A549 (cell line): ENCODE measurements around the gene C6orf132. TPM values are rescaled to one million over a fixed set of nuclear protein-coding genes. Genes with fewer than 3 reads are reported as not detected.

Experiments used
- ATAC-seq, 2 experiments: fragments of 200-7000 bp in 1 of 2; fragments of >200 bp in 1 of 2; cut with Nextera tagmentation in 1 of 2; cut with Tn5 transposase in 1 of 2; 3 replicates each; pipeline versions ENCODE4 v1.8.0 to v1.9.1; 2018 to 2020; ENCODE audit warnings: mild to moderate bottlenecking in 1 of 2, moderate library complexity in 1 of 2
- CTCF ChIA-PET: fragments of 300-600 bp; sonication (Branson Sonifier 250); formaldehyde crosslinking; extraction: SDS; loops from one replicate; lab custom pipeline; 2021; ENCODE audit warnings: antibody characterized with exemption, inconsistent platforms; lab: Yijun Ruan, JAX
- POLR2A ChIA-PET: fragments of 350-600 bp; formaldehyde crosslinking; extraction: SDS; loops from one replicate; lab custom pipeline; 2021; ENCODE audit warnings: antibody characterized with exemption, inconsistent platforms; lab: Yijun Ruan, JAX
- DNase-seq, 2 experiments: peaks; one replicate each; pipeline versions ENCODE4 v3.0.0 to v3.0.0-alpha.2; 2011 to 2016; ENCODE audit warnings: low read depth in 1 of 2, low spot score in 1 of 2
- FAIRE-seq: peaks from 2 replicates; lab custom pipeline; 2011; peaks lifted over from hg19 to GRCh38; lab: Jason Lieb, UNC
- H3K27ac ChIP-seq, 2 experiments: fragments of >200 bp; sonication (Bioruptor Twin); formaldehyde crosslinking; 3 replicates each; pipeline ENCODE4 v1.5.1; 2016 to 2017
- H3K4me1 ChIP-seq: fragments of >200 bp; sonication (Bioruptor Twin); formaldehyde crosslinking; 3 replicates; pipeline ENCODE4 v1.6.1; 2016
- H3K4me2 ChIP-seq: fragments of >200 bp; sonication (Bioruptor Twin); formaldehyde crosslinking; 3 replicates; pipeline ENCODE4 v1.6.1; 2016
- H3K4me3 ChIP-seq: fragments of >200 bp; sonication (Bioruptor Twin); formaldehyde crosslinking; 3 replicates; pipeline ENCODE4 v1.5.1; 2016
- H3K9me3 ChIP-seq: fragments of >200 bp; sonication (Bioruptor Twin); formaldehyde crosslinking; 3 replicates; pipeline ENCODE4 v1.6.1; 2016
- ATOH8 ChIP-seq: fragments of 250-450 bp; sonication (Bioruptor Pico); IDR thresholded peaks from 2 replicates; pipeline ENCODE4 v1.5.0; 2020; ENCODE audit warnings: low read depth, mild to moderate bottlenecking, moderate library complexity
- BCL3 ChIP-seq: fragments of >200 bp; sonication (Bioruptor Twin); formaldehyde crosslinking; IDR thresholded peaks from 3 replicates; pipeline ENCODE4 v1.6.1; 2016
- BHLHE40 ChIP-seq: IDR thresholded peaks from 2 replicates; pipeline ENCODE4 v1.6.1; 2012; ENCODE audit warnings: low read depth, low read length, inconsistent platforms
- CBX2 ChIP-seq: fragments of 200-600 bp; sonication (generic); IDR thresholded peaks from 2 replicates; pipeline ENCODE4 v1.6.1; 2016; ENCODE audit warnings: low read depth, mild to moderate bottlenecking, borderline replicate concordance
- CHD4 ChIP-seq: fragments of 200-600 bp; sonication (generic); IDR thresholded peaks from 2 replicates; pipeline ENCODE4 v1.6.1; 2016; ENCODE audit warnings: antibody characterized with exemption, mild to moderate bottlenecking, borderline replicate concordance
- EHMT2 ChIP-seq: fragments of 200-600 bp; sonication (generic); IDR thresholded peaks from 2 replicates; pipeline ENCODE4 v1.6.1; 2016; ENCODE audit warnings: antibody characterized with exemption, low read depth, mild to moderate bottlenecking, moderate library complexity
- ELK1 ChIP-seq: fragments of 150-350 bp; IDR thresholded peaks from 2 replicates; pipeline ENCODE4 v1.6.1; 2014; ENCODE audit warnings: low read depth, mild to moderate bottlenecking, low read length
- ESRRA ChIP-seq: fragments of 150-350 bp; IDR thresholded peaks from 2 replicates; pipeline ENCODE4 v1.6.1; 2014; ENCODE audit warnings: mild to moderate bottlenecking, low read length, borderline replicate concordance
- FOXS1 ChIP-seq: fragments of 250-450 bp; sonication (Bioruptor Pico); IDR thresholded peaks from 2 replicates; pipeline ENCODE4 v1.5.0; 2020; ENCODE audit warnings: mild to moderate bottlenecking, moderate library complexity
- HDAC2 ChIP-seq: fragments of 200-600 bp; sonication (generic); IDR thresholded peaks from 2 replicates; pipeline ENCODE4 v1.6.1; 2016
- HMGXB4 ChIP-seq: fragments of 250-450 bp; sonication (Bioruptor Pico); IDR thresholded peaks from 2 replicates; pipeline ENCODE4 v1.5.0; 2021; ENCODE audit warnings: mild to moderate bottlenecking, moderate library complexity, borderline replicate concordance
- HOXB5 ChIP-seq: fragments of 250-450 bp; sonication (Bioruptor Pico); IDR thresholded peaks from 2 replicates; pipeline ENCODE4 v1.5.0; 2020; ENCODE audit warnings: mild to moderate bottlenecking, moderate library complexity
- MAX ChIP-seq: IDR thresholded peaks from 2 replicates; pipeline ENCODE4 v1.6.1; 2012
- NR3C1 ChIP-seq: fragments of >200 bp; sonication (Bioruptor Twin); formaldehyde crosslinking; IDR thresholded peaks from 3 replicates; pipeline ENCODE4 v1.6.1; 2017
- POLR2AphosphoS2 ChIP-seq: conservative IDR thresholded peaks from 2 replicates; pipeline ENCODE4 v1.6.1; 2012; ENCODE audit warnings: low read length, improper control_type of control experiment, inconsistent platforms
- RCOR1 ChIP-seq: fragments of 150-350 bp; IDR thresholded peaks from 2 replicates; pipeline ENCODE4 v1.6.1; 2014; ENCODE audit warnings: antibody characterized with exemption, low read length, low read depth
- RFX5 ChIP-seq: fragments of 450-650 bp; IDR thresholded peaks from 2 replicates; pipeline ENCODE4 v1.7.1; 2014; ENCODE audit warnings: antibody characterized with exemption, mild to moderate bottlenecking, moderate library complexity
- RNF2 ChIP-seq: fragments of 200-600 bp; sonication (generic); IDR thresholded peaks from 2 replicates; pipeline ENCODE4 v1.6.1; 2016; ENCODE audit warnings: low read depth, mild to moderate bottlenecking, antibody characterized with exemption, moderate library complexity, borderline replicate concordance
- SREBF2 ChIP-seq: fragments of 450-650 bp; IDR thresholded peaks from 2 replicates; pipeline ENCODE4 v1.6.1; 2014; ENCODE audit warnings: mild to moderate bottlenecking, moderate library complexity
- TFCP2L1 ChIP-seq: fragments of 250-450 bp; sonication (Bioruptor Pico); IDR thresholded peaks from 2 replicates; pipeline ENCODE4 v1.5.0; 2021; ENCODE audit warnings: mild to moderate bottlenecking
- USF2 ChIP-seq: fragments of 450-650 bp; IDR thresholded peaks from 2 replicates; pipeline ENCODE4 v1.6.1; 2014; ENCODE audit warnings: antibody characterized with exemption
- ZC3H11A ChIP-seq: fragments of 450-650 bp; IDR thresholded peaks from 2 replicates; pipeline ENCODE4 v1.6.1; 2014; ENCODE audit warnings: antibody characterized with exemption, mild to moderate bottlenecking
- ZFP36 ChIP-seq: fragments of 450-650 bp; IDR thresholded peaks from 2 replicates; pipeline ENCODE4 v1.6.1; 2014; ENCODE audit warnings: borderline replicate concordance; ENCODE audit not compliant: partially characterized antibody
- WGBS: methylation state at CpG from one replicate; pipeline ENCODE4 v1.1.6; 2017; ENCODE audit errors: missing lambda C conversion rate; 5-methylcytosine and 5-hydroxymethylcytosine counted together
- polyA minus RNA-seq: library from RNA; depleted of rRNA, polyadenylated mRNA; stranded (reverse); fragments of >200 nt; gene quantifications from 2 replicates; pipeline ENCODE4 v1.2.3, GENCODE V29; 2011; rRNA and poly(A)+ RNA removed
- polyA plus RNA-seq, 4 experiments: library from polyadenylated mRNA; depleted of rRNA in 3 of 4; stranded (reverse); fragments of >200 nt; fragmentation: RNase III in 1 of 4; extraction: RNeasy Plus Mini Kit Qiagen cat#74134 plus additional on column Dnase treatment in 1 of 4; gene quantifications; 2 replicates in 3 of 4; 3 replicates in 1 of 4; pipeline ENCODE4 v1.2.3, GENCODE V29; 2011 to 2017

The C6orf132 gene
- 0.44 and 0.66 TPM in 2 replicates for polyA plus RNA-seq (2011; rRNA removed)
- polyA plus RNA-seq (2012; cell fraction: cytosol; rRNA removed) = 0.71 and 1.1 TPM in 2 replicates
- 0.40 and 0.69 TPM in 2 replicates for polyA plus RNA-seq (2012; cell fraction: nucleus; rRNA removed)
- 0.58 to 1.1 TPM (median 0.96 TPM) in 3 replicates for polyA plus RNA-seq (2017; fragmentation: RNase III; extraction: RNeasy Plus Mini Kit Qiagen cat#74134 plus additional on column Dnase treatment)
- polyA minus RNA-seq = 1.1 and 1.3 TPM in 2 replicates

- Histone ChIP-seq H3K4me1 (peaks cover 48% of the 10 kb centered on the region), H3K27ac (peak within 1 kb of the TSS; percentile 75 to 91), H3K4me3 (peak within 1 kb of the TSS; percentile 52), H3K4me2 (peak within 1 kb of the TSS; percentile 56), H3K9me3 (no peaks in the 10 kb centered on the region)
- 67% methylated on average over 16 of the region's 60 CpGs for WGBS
- POLR2A ChIA-PET = no interaction called here
- TF ChIP-seq USF2 (no peak), MAX (no peak), BCL3 (no peak), ZFP36 (no peak), RNF2 (no peak), FOXS1 (CRISPR knock-in tag) (no peak), CHD4 (no peak)
- FAIRE-seq = no peak
- ATAC-seq = peak; percentile 63 to 70
- no peak for DNase-seq
- CTCF ChIA-PET = interaction anchor here (0.7 to 1.1 kb wide), 3 partner anchors 11 to 124 kb away, joined by 3 read pairs; no protein-coding TSS in a partner anchor
These were observed at the start of gene C6orf132 for GRCh38 chr6:42142118-42142835. Gene C6orf132, minus strand, starts transcription at chr6:42142620. Its CDS starts 176 bp downstream, at chr6:42142444.

GRCh38 chr6:42190554-42191183 is 48.2 kb upstream of the C6orf132 start:
- no peak overlapping the region for H3K4me3 ChIP-seq
- TF ChIP-seq HDAC2 (no peak), ZC3H11A (no peak), CHD4 (no peak), NR3C1 (no peak), HOXB5 (CRISPR knock-in tag) (no peak), ATOH8 (CRISPR knock-in tag) (no peak), HMGXB4 (no peak), BHLHE40 (no peak), ESRRA (no peak), RCOR1 (no peak), ELK1 (no peak), CBX2 (no peak), EHMT2 (no peak), POLR2AphosphoS2 (no peak), SREBF2 (no peak), TFCP2L1 (no peak), RFX5 (no peak)
- TF ChIP-seq, all 56 proteins: peak for 0
- ATAC-seq (no peak), DNase-seq (no peak), FAIRE-seq (no peak)
- 77% methylated on average over 5 of the region's 5 CpGs for WGBS
- Histone ChIP-seq H3K9me3 (no peaks in the 10 kb centered on the region), H3K4me1 (peaks cover 19% of the 10 kb centered on the region), H3K27ac (no peak overlapping the region), H3K4me2 (no peak overlapping the region)
- POLR2A ChIA-PET = interaction anchor here (0.5 kb wide), 1 partner anchor 295 kb away, joined by 5 read pairs; the partner anchor contains the start of gene USP49
- CTCF ChIA-PET = interaction anchor here (0.6 to 0.9 kb wide), 4 partner anchors 12 to 403 kb away, joined by 3 read pairs; partner anchors contain the start of gene TOMM6
